Ramos (cell line): Measurements from ENCODE around the gene USH1C.

ENCODE experiments used
- in situ Hi-C: fragments of 300-500 bp; cut with MboI; formaldehyde crosslinking; loops from one replicate; pipeline ENCODE4 v1.14.3; 2022; ENCODE audit warnings: low sequenced_read_pairs; ENCODE audit not compliant: unreplicated experiment

The USH1C gene

DNA sequence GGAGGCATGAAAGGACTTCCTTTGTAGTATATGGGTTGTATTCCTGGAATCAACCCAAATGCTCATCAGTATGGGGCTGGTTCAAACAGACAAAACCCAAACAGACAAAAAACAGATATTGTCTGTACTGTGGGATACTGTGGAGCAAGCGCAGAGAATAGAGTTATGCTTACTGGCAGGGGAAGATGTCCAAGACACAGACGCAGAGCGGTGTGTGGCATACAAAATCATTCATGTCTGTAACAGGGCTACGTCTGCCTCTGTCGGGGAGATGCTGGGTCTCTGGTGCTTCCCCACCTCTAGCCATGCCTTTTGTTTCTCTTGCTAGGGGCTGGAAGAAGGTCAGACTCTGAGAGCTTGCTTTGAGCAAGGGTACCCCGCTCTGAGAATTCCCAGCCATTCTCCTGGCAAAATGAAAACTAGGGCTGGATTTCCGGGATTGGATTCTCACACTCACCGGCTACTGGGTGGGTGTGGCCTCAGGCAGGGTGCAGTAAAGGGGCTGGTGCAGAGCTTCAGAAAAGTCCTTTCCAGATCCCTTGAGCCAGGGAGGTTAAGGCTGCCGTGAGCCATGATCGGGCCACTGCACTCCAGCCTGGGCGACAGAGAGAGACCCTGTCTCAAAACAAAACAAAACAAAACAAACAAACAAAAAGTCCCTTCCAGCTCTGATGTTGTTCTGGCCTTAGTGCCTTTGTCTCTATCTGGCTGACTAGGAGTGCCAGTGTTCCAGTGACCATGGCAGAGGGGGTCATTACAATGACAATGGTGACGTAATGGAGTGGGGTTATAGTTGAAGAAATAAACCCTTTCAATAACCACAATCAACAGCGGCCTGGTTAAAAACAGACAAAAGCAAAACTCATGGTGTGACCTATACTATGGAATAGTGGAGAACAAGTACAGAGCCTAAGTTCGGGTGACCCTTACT, 64.7 kb downstream of the USH1C start:
- in situ Hi-C loops: no loop called here

GRCh38 chr11:17478070-17478469, 66.1 kb downstream of the USH1C start:
- in situ Hi-C loops: no loop called here

DNA sequence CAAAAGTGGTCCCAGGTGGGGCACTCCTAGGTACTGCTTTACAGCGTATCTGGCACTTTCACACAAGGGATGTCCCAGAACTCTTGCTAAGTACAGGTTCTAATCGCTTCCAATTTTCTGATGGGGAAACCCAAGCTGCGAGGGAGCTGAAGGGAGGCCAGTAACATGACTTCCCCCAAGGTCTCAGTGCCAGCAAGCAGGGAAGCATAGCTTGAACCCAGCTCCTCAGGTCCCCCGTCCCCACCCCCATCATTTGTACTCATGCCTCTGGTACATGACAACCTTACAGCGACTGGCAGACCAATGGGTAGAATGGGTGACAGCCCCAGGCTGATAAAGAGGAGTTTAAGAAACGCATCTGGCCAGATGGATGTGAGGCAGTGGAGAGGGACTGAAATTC, 66.9 kb downstream of the USH1C start:
- in situ Hi-C loops: no loop called here

DNA sequence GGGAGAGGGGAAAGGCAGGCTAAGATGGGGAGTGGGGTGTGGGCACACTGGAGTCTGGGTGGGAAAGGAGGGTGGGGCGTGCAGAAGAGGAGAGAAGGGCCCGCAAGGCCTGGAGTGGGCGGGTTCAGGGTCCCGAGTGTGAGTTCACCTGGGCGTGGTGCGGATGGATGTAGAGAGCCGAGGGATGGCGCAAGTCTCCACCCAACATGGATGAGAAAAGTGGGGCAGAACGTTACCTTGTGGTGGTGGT, 67.2 kb downstream of the USH1C start:
- in situ Hi-C loops: no loop called here

GRCh38 chr11:17476317-17477083, 67.7 kb downstream of the USH1C start, which contains the start of gene ABCC8:
Gene ABCC8, minus strand, starts transcription at chr11:17476845. Its CDS starts 69 bp downstream, at chr11:17476776.
- in situ Hi-C loops: no loop called here

- in situ Hi-C loops: no loop called here
Observed at GRCh38 chr11:17475666-17476316, 68.4 kb downstream of the USH1C start.

DNA sequence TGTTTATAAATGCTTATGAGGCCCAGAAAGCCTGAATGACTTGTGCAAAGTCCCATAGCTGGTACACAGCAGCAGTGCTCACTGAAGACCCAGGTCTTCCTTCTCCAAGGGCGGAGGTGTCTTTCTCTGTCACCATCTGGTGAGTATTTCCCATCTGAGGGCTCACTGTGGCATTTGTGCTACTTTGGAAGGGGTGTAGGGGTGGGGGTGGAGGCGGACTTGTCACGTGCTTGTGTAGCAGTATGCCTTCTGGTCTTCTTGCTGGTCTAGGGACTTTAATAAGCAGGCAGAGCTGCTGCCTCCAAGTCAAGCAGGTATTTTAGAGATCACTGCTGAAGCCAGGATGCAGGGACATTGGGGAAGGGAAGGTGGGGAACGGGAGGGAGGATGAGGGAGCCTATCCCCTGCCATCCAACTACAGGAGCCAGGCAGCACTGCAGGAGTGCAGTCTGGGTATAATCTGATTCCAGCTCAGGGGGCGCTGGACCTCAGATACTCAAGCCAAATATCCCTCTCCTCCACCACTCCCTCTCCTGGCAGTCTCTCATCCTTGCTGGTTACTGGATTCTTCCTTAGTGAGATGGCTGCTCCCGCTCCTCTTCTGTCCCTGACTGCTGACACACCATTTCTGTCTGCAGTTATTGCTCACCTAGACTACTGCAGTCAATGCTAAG, 71.0 kb downstream of the USH1C start:
- in situ Hi-C loops: no loop called here

- in situ Hi-C loops: no loop called here
Observed at GRCh38 chr11:17472467-17472866, 71.7 kb downstream of the USH1C start.

- in situ Hi-C loops: no loop called here
Observed at GRCh38 chr11:17471501-17471900, 72.7 kb downstream of the USH1C start.

DNA sequence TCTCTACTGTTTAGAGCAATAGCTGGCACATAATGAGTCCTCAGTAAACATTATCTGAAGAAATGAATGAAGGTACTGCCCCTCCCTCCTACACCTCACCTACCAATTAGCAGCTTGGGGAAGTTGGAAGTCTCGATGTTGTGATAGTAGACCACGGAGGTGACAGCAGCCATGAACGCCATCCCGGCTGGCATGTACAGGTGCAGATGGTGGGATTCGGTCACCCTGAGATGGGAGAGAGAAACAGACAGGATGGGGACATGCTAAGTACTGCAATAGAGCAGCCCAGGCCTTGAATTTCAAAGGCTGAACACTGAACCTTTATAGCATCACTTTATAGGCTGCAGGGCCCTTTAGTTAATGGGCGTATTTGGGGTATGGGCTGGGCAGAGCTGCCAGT, 74.2 kb downstream of the USH1C start:
- in situ Hi-C loops: no loop called here

DNA sequence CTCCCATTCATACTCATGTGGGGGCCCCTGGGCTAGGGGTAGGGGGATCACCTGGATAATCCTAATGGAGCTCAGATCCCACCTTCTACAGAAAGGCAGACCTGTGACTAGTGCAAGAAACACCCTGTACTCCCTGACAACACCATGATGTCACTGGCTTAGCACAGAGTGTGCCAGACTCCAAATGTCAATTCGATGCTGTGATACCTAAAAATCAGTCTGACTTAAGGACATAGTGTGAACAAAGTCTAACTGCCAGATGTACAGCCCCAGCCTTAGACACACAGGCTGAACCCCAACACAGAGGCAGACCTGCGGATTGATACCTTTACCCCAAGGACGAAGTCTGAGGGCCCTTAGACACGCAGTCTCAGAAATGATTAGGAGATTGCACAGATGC, 76.1 kb downstream of the USH1C start:
- in situ Hi-C loops: no loop called here

- in situ Hi-C loops: no loop called here
Observed at GRCh38 chr11:17463546-17464174, 80.6 kb downstream of the USH1C start.

GRCh38 chr11:17462940-17463339, 81.3 kb downstream of the USH1C start:
- in situ Hi-C loops: no loop called here

DNA sequence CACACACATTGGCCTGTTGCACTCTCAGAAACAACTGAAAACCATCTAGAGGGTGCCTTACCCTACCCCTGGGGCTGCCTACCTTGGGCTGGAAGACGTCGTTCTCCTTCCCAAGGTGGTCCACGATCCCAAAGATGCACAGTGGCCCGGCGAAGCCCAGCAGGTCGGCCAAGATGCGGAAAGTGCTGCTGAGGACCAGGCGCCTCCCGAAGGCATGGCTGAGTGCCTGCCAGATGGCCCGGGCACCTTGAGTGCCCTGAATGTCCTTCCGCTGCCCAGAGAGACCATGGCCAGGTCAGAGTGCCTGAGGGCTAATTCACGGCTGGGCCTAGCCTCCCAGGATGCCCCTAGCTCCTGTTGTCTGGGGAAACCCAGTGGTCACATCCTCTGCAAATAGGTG, 83.8 kb downstream of the USH1C start:
- in situ Hi-C loops: no loop called here

GRCh38 chr11:17459236-17459896, 84.8 kb downstream of the USH1C start:
- in situ Hi-C loops: no loop called here

DNA sequence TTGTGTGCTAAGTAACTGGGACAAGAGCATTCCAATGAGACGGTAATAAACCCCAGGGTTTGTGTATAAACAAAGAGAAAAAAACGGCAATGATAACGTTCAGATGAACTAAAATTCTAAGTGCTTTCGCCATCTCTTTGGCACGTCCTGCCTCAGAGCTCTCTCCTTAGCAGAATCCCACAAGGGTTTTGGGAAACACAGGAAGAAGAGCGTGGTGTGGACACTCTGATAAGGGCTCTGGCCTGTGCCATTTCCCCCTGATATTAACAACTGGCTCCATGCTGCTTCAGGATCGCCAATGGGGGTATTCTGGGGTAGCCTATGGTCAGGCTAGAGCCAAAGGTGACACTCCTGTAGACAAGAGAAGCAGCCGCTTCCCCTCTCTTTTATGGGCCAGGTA, 85.9 kb downstream of the USH1C start:
- in situ Hi-C loops: no loop called here

- in situ Hi-C loops: no loop called here
Observed at GRCh38 chr11:17457396-17458173, 86.6 kb downstream of the USH1C start.

DNA sequence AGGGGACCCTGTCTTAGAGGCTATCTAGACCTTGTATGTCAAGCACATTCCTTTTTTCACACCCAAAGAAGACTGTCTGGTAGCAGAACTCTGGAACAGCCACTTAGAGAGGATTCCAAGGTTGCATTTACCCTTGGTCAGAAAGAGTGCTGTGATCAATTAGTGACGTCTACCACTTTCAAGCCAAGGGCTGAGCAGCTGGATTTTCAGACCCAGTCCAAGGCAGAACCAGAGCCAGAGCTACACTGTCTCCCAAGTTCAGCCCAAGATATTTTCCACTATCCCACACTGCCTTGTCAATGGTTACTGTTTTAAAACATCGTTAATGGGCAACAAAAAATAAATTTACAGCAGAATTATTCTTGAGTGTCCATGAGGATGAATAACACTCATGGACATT, 91.5 kb downstream of the USH1C start:
- in situ Hi-C loops: no loop called here

DNA sequence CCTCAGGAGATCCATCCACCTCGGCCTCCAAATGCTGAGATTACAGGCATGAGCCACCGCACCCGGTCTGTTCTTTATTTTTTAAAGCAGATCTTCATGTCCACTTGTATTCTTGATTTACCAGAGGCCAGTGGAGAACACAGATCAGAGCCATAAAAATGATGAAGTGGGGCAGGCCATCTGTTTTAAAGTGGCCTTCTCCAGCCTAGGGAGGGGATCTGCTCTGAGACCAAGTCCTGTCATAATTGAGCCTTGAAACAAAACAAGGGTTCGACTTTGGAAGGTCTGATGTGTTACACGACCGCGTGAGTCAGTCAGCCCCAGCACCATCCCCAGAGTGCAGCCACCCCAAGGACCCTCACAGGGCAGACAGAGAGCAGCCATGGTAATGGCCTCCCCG, 95.1 kb downstream of the USH1C start:
- in situ Hi-C loops: no loop called here
